HG02588 (cell line): Measurements from ENCODE around the gene LCE3E.

Source experiments
- ATAC-seq: cut with Tn5 transposase; IDR thresholded peaks from one replicate; pipeline ENCODE4 v1.9.1; 2021; ENCODE audit warnings: mild to moderate bottlenecking, moderate library complexity; ENCODE audit not compliant: unreplicated experiment

Gene LCE3E

DNA sequence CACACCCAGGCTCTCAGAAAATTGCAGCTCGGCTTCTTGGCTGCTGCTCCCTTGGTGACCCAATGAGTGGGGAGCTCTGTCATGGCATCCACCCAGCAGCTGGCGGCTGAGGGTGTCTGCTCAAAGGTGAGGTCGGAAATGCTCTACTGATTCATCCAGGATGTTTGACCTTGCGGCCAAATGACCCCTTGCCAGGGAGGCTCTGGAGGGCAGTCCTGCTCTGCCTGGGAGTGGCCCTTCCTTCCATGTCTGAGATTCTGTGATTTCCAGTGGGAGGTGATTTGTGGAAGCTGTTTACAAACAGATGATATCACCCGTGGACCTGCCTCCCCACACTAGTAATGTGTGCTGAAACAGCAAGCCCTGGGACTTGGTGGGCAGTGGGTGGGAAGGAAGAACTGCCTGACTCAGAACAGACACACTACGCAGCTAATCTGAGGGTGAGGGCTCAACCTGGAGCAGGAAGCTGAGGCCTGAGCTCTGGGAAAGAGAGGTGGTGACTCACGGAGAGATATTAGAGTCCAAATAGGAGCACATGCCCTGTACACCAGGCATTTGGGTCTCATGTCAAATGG, 49.3 kb downstream of the LCE3E start:
- no peak for ATAC-seq

DNA sequence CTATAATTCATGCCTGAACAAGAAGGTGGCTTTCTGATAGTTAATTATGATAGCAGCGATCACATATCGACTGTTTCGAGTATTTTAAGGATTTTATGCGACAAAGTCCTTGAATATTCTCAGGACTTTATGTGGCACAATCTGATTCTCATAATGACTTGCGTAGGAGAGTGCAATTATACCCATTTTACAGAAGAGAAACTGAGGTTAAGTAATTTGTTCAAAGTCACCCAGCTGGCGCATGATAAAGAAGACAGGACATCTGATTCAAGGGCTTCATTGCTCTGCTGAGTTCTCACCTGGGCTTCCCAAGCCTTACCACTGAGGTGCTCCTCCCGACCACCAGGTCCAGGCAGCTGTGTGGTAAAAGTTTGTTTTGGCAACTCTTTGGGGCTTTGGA, 50.5 kb downstream of the LCE3E start:
- ATAC-seq, result no peak
